Measurements from ENCODE around the gene NPHS1. TPM values are rescaled to one million over a fixed set of nuclear protein-coding genes. Genes with fewer than 3 reads are reported as not detected.
A peak's percentile ranks its signal among the peaks of the same experiment; 100 is the strongest.

The NPHS1 gene
- total RNA-seq, 1 experiment from 2014 or later = not detected

- Histone ChIP-seq H4K20me1 (ENCODE audit: low read length) (no peaks in the 10 kb centered on the region), H3K36me3 (ENCODE audit: low read depth, low read length) (no peaks in the 10 kb centered on the region), H3K9ac (ENCODE audit: low read length) (no peak overlapping the region), H3K9me2 (replicated peaks; ENCODE audit: low read length) (no peaks in the 10 kb centered on the region), H3F3A (ENCODE audit: low read length, unreplicated experiment) (no peaks in the 10 kb centered on the region), H3K4me1 (ENCODE audit: insufficient read depth, low read length) (no peaks in the 10 kb centered on the region; the same call in 1 of the 2 replicates), H3K4me2 (ENCODE audit: low read length) (no peak overlapping the region), H2AFZ (ENCODE audit: low read length) (no peak overlapping the region), H3K27me3 (ENCODE audit: low read length) (no peaks in the 10 kb centered on the region), H3K79me2 (ENCODE audit: low read length) (no peaks in the 10 kb centered on the region), H3K9me3 (ENCODE audit: low read length) (no peaks in the 10 kb centered on the region), H3K4me3 (ENCODE audit: low read length) (no peak overlapping the region), H3K27ac (ENCODE audit: low read length) (no peak overlapping the region)
- no peak for TF ChIP-seq EZH2 (IDR thresholded peaks at IDR 0.05; ENCODE audit: low read length, unreplicated experiment)
- no peak for TF ChIP-seq CTCF (conservative IDR thresholded peaks at IDR 0.05; ENCODE audit: low read depth, low read length)
- no peak for TF ChIP-seq EZH2phosphoT487 (IDR thresholded peaks at IDR 0.05; ENCODE audit: borderline replicate concordance, low read length)
- no peak for DNase-seq
- TSS peak; percentile 41 for BruUV-seq (replicated peaks)
- CTCF ChIA-PET = interaction anchor here (1.0 kb wide), 1 partner anchor 52 kb away, joined by 4 read pairs; no protein-coding TSS in a partner anchor
- intact Hi-C loops (cut with micrococcal nuclease) = no loop called here
- POLR2A ChIA-PET (ENCODE audit: unreplicated experiment) = no interaction called here
- ATAC-seq = no peak
Measured at GRCh38 chr19:35879068-35879467, 26.8 kb upstream of the NPHS1 start.

GRCh38 chr19:35874392-35874930, 22.2 kb upstream of the NPHS1 start:
- H3K27ac ChIP-seq (ENCODE audit: low read length) = no peak overlapping the region
- H3K9me2 ChIP-seq (replicated peaks; ENCODE audit: low read length) = no peaks in the 10 kb centered on the region
- H2AFZ ChIP-seq (ENCODE audit: low read length) = no peak overlapping the region
- no peaks in the 10 kb centered on the region for H3K27me3 ChIP-seq (ENCODE audit: low read length)
- no peaks in the 10 kb centered on the region for H4K20me1 ChIP-seq (ENCODE audit: low read length)
- BruUV-seq (replicated peaks) = no TSS peak
- no peak for TF ChIP-seq CTCF (conservative IDR thresholded peaks at IDR 0.05; ENCODE audit: low read depth, low read length)
- no peak for TF ChIP-seq EZH2 (IDR thresholded peaks at IDR 0.05; ENCODE audit: low read length, unreplicated experiment)
- no peak for TF ChIP-seq EZH2phosphoT487 (IDR thresholded peaks at IDR 0.05; ENCODE audit: borderline replicate concordance, low read length)
- DNase-seq (no peak), ATAC-seq (no peak)
- H3K79me2 ChIP-seq (ENCODE audit: low read length) = no peaks in the 10 kb centered on the region
- no peaks in the 10 kb centered on the region; the same call in 1 of the 2 replicates for H3K4me1 ChIP-seq (ENCODE audit: insufficient read depth, low read length)
- ChIA-PET POLR2A (ENCODE audit: unreplicated experiment) (no interaction called here), CTCF (no interaction called here)
- H3K4me2 ChIP-seq (ENCODE audit: low read length) = no peak overlapping the region
- H3K9me3 ChIP-seq (ENCODE audit: low read length) = no peaks in the 10 kb centered on the region
- H3F3A ChIP-seq (ENCODE audit: low read length, unreplicated experiment) = no peaks in the 10 kb centered on the region
- intact Hi-C loops (cut with micrococcal nuclease) = no loop called here
- H3K4me3 ChIP-seq (ENCODE audit: low read length) = no peak overlapping the region
- H3K36me3 ChIP-seq (ENCODE audit: low read depth, low read length) = no peaks in the 10 kb centered on the region
- no peak overlapping the region for H3K9ac ChIP-seq (ENCODE audit: low read length)

- POLR2A ChIA-PET (ENCODE audit: unreplicated experiment) = no interaction called here
- TF ChIP-seq CTCF (conservative IDR thresholded peaks at IDR 0.05; ENCODE audit: low read depth, low read length) (no peak), EZH2 (IDR thresholded peaks at IDR 0.05; ENCODE audit: low read length, unreplicated experiment) (no peak), EZH2phosphoT487 (IDR thresholded peaks at IDR 0.05; ENCODE audit: borderline replicate concordance, low read length) (no peak)
- Histone ChIP-seq H3K4me2 (ENCODE audit: low read length) (no peak overlapping the region), H4K20me1 (ENCODE audit: low read length) (no peaks in the 10 kb centered on the region), H3K9ac (ENCODE audit: low read length) (no peak overlapping the region), H2AFZ (ENCODE audit: low read length) (no peak overlapping the region), H3K4me3 (ENCODE audit: low read length) (no peak overlapping the region), H3K27ac (ENCODE audit: low read length) (no peak overlapping the region), H3K79me2 (ENCODE audit: low read length) (no peaks in the 10 kb centered on the region), H3F3A (ENCODE audit: low read length, unreplicated experiment) (no peaks in the 10 kb centered on the region), H3K4me1 (ENCODE audit: insufficient read depth, low read length) (peaks cover 7% of the 10 kb centered on the region; the same call in 1 of the 2 replicates), H3K9me2 (replicated peaks; ENCODE audit: low read length) (no peaks in the 10 kb centered on the region), H3K27me3 (ENCODE audit: low read length) (no peaks in the 10 kb centered on the region), H3K36me3 (ENCODE audit: low read depth, low read length) (no peaks in the 10 kb centered on the region), H3K9me3 (ENCODE audit: low read length) (no peaks in the 10 kb centered on the region)
- ATAC-seq (no peak), DNase-seq (no peak)
- CTCF ChIA-PET = no interaction called here
- BruUV-seq (replicated peaks) = no TSS peak
- intact Hi-C loops (cut with micrococcal nuclease) = no loop called here
Measured at GRCh38 chr19:35872180-35872579, 19.9 kb upstream of the NPHS1 start.

Measured in PC-3 (cell line).